Fibroblast of skin of left biceps (primary cell): ENCODE results near the gene IRGQ.
A peak's percentile ranks its signal among the peaks of the same experiment; 100 is the strongest.
"Not testable (repeated sequence)": the region's sequence is repeated elsewhere in the genome, so short reads cannot be mapped to it uniquely, and the experiment has no call there.

Source experiments
- DNase-seq, 2 experiments: peaks; one replicate each; pipeline ENCODE4 v3.0.0-alpha.2; 2013; ENCODE audit warnings: low read depth in 2 of 2

IRGQ gene

DNA sequence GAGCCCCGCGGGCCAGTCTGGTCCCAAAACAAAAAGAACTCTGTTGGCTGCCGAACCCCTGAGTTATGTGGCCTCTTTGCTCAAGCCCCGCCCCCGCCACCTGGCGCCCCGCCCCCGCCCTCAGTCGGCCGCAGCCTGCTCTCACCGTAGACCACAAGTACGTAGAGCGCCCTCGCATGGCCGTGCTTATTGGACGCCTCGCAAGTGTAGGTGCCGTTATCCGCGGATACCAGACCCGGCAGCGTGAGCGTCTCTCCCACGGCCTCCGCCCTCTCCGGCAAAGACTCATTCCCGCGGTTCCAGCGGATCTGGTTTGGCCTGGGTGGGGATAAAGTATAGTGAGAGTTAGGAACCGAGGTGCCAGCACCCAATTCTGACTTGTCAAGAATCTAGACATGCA lies 29.0 kb upstream of the IRGQ start:
- no peak for DNase-seq

DNA sequence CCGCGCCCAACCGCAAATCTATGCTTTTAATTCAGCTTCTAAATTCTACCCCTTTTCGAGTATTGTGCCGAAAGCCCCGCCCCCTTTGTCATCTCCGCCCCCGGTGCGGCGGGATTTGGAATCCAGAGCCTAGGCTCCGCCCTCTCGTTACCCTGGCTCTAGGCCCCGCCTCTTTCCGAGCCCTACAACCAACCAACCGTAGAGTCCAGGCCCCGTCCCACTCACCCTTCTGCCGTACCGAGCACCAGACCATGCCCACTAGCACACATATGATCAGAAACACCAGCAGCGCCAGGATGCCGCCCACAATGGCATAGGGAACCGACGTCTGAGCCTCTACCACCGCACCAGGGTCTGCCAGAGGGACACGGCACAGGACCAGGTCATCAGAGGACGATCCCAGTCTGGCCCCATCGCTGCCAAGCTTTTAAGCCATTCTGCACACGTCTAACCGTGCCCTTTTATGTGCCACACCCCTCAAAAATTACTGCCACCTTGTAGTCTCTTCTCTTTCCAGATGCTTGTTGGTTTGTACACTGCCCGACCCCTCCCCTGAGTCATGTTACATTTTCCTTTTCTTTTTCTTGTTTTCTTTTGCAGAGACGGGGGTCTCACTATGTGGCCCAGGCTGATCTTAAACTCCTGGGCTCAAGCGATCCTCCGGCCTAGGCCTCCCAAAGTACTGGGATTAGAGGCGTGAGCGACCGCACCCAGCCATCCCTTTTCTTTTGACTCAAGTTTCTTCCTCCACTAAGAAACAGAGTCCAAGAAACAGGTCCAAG lies 28.1 kb upstream of the IRGQ start:
- DNase-seq, result no peak

GRCh38 chr19:43622956-43623355 lies 27.0 kb upstream of the IRGQ start:
- no peak for DNase-seq

GRCh38 chr19:43622070-43622469 lies 26.1 kb upstream of the IRGQ start:
- DNase-seq, result no peak

GRCh38 chr19:43620061-43621001 lies 24.4 kb upstream of the IRGQ start:
- no peak for DNase-seq

GRCh38 chr19:43619262-43620060 lies 23.5 kb upstream of the IRGQ start, which contains the start of gene ZNF428:
Gene ZNF428 (minus strand): TSS chr19:43619629. CDS start chr19:43614304, 5,325 bp downstream.
- DNase-seq, result peak; percentile 70 to 72

- DNase-seq, result no peak
Observed at GRCh38 chr19:43618921-43619261, 23.0 kb upstream of the IRGQ start.

DNA sequence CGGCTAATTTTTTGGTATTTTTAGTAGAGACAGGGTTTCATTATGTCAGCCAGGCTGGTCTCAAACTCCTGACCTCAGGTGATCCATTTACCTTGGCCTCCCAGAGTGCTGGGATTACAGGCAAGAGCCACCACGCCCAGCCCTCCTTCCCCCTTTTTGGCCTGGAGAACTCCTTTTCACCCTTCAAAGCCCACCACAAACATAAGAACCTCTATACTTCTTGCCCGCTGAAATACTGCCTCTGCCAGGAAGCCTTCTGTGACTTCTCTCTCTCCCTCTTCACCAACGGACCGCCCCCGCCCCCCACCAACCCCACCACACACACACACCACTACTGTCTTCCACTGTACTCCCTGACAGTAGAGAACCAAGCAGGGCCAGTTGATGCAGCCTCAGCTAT lies 21.0 kb upstream of the IRGQ start:
- no peak for DNase-seq

- no peak for DNase-seq
Observed at GRCh38 chr19:43616306-43616705, 20.4 kb upstream of the IRGQ start.

DNA sequence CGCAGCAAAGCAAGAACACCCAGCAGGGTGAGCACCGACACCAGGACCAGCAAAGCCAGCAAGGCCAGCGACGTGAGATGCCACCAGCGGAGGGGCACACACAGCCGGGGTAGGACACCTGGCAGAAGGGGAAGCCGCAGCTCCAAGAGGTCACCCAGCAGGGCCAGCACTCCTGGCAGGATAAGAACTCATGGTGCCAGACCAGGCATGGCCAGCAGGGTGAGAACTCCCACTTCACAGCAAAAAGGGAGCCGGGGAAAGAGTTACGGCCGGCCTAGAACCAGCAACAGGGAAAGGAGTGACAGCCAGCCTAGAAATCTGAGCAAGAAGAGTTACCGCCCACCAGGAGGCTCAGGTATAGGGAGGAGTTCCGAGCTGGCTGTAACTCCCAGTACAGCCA lies 16.4 kb upstream of the IRGQ start:
- no peak for DNase-seq

GRCh38 chr19:43611788-43612187 lies 15.9 kb upstream of the IRGQ start, which contains the start of gene SRRM5:
Gene SRRM5 (plus strand): TSS chr19:43612088. CDS start chr19:43612122, 34 bp downstream.
- no peak for DNase-seq

- no peak for DNase-seq
Observed at GRCh38 chr19:43610493-43610892, 14.6 kb upstream of the IRGQ start.

- DNase-seq, result no peak
Observed at GRCh38 chr19:43609872-43610271, 13.9 kb upstream of the IRGQ start.

GRCh38 chr19:43607238-43608205 lies 11.6 kb upstream of the IRGQ start:
- no peak for DNase-seq

GRCh38 chr19:43606569-43607229 lies 10.8 kb upstream of the IRGQ start:
- DNase-seq, result no peak

DNA sequence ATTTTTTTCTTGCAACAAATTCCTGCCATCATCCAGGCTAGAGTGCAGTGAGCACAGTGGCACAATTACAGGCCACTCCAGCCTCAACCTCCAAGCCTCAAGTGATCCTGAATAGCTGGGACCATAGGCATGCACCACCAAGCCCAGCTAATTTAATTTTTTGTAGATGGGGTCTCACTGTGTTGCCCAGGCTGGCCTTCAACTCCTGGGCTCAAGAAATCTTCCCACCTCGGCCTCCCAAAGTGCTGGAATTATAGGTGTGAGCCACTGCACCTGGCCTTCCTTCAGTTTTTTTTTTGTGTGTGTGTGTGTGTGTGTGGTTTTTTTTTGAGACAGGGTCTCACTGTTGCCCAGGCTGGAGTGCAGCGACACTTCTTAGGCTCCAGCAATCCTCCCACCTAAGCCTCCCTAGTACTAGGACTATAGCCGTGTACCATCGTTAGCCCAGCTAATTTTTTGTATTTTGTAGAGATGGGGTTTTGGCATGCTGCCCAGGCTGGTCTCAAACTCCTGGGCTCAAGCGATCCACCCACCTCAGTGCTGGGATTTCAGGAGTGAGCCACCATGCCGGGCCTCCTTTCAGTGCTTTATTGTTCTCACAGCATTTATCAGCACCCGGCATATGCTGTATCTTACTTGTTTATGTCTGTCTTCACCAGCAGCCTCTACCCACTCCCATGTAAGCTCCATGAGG lies 10.1 kb upstream of the IRGQ start:
- DNase-seq, result no peak

GRCh38 chr19:43600326-43600725 lies 4.4 kb upstream of the IRGQ start:
- DNase-seq, result not testable (repeated sequence)

GRCh38 chr19:43599635-43600295 lies 3.8 kb upstream of the IRGQ start:
- DNase-seq, result no peak
